ENCODE measurements around the gene IL19.
A peak's percentile ranks its signal among the peaks of the same experiment; 100 is the strongest.
"Not testable (repeated sequence)": the region's sequence is repeated elsewhere in the genome, so short reads cannot be mapped to it uniquely, and the experiment has no call there.

IL19 gene

DNA sequence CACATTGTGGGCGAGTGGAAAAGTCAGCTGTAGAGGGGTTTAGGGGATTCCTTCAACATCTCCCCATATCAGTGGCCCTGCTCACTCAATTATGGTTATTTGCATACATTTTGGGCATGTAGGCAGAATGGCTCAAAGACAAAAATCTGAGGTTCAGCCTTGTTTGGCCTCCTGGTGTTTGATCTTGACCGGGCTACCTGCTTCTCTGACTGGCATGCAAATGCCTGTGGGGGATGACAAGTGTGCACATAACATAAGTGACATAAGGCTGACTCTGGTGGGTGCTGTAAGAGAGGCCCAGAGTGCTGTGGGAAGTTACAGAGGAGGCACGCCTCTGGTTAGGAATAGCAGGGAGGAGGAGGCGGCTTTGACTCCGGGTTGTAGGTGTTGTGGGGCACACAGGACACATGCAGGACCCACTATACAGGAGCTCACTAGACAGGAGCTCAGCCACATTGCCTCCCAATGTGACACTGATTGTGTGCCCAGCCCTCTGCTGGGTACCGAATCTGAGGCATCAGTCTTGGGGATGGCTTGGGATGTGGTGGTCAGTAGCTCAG is 29.4 kb upstream of the IL19 start:
- DNase-seq: no peak

DNA sequence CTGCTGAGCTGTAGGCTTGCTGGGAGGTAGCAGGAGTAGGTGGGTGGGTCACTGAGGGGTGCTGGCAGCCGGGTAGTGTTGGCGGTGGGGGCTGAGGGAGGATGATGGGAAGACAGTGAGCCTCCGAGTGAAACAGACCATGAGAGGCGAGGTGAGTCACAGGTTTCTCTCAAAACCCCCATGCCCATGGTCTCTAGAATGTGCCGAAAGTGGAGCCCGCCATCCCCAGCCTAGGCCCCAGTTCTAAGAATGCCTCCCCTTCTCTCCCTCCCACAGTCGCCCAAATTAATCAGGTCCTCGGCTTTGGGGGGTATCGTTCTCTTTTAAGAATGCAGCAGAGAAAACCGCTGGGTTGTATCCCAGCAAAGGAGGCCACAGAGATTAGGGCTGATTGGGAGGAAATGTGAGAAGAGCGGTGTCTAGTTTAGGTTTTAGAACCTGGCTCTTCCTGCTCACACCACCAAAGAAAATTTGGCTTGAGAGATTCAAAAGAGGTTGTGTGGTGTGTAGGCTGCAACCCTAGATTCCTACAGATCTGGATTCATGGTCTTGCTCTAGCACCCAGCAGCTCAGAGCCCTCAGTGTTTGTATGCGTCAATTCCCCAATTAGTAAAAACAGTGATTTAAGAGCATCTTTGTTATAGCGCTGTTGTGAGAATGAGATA is 27.7 kb upstream of the IL19 start:
- DNase-seq: no peak

DNA sequence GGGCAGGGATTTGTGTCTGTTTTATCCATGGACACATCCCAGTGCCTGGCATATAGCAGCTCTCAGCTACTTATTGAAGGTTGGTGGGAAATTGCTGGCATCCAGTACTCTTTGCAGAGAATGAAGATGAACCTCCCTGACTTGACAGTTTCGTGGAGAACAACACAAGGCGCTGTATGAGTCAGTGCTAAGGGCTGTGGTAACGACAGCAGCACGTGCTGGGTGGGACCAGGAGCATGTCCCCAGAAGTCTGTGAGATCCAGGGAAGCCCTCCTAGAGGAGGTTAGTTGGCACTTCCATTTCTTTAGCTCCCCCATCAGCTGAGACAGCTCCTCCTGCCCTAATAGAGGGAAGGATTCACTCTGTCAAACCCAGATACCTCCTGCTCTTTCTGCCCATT is 25.9 kb upstream of the IL19 start:
- peak; percentile 43 for DNase-seq

DNA sequence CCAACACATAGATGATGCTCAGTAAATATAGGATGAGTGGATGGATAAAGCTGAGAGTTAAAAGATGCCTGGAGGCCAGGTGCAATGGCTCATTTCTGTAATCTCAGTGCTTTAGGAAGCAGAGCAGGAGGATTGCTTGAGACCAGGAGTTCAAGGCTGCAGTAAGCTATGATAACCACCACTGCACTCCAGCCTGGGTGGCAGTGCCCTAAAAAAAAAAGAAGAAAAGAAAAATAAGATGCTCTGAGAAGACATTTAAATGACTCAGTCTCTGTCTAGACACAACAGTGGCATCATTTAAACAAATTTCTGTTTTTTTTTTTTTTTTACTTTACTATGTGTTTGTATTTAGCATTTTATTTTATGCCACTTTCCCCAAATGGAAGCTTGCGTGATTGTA is 25.3 kb upstream of the IL19 start:
- DNase-seq: peak; percentile 30

DNA sequence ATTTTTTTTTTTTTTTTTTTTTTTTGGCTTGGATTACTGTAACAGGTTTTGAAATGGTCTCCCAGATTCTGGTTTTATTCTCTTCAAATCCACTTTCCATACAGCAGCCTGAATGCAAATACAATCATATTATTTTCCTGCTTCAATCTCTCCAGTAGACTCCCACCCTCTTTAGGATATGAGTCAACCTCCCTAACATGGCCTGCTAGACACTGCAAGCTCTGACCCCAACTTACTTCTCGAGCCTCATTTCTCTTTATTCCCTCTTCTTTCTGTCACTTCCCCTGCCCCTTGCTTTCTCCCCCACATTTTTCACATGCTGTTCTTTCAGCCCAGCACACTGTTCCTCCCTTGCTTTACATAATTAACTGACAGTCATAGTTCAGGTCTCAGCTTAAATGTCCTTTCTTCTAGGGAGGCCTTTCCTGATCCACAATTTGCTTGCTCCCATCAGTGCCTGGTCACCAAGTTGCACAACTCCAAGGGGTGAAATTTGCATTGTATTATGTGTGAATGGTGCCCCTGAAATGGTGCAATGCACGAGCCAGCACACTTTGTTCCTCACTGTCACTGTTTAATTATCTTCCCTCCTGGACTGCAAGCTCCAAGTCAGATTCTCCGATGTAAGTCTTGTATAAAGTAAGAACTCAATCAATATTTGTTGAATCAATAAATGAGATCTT is 22.1 kb upstream of the IL19 start:
- no peak for DNase-seq

DNA sequence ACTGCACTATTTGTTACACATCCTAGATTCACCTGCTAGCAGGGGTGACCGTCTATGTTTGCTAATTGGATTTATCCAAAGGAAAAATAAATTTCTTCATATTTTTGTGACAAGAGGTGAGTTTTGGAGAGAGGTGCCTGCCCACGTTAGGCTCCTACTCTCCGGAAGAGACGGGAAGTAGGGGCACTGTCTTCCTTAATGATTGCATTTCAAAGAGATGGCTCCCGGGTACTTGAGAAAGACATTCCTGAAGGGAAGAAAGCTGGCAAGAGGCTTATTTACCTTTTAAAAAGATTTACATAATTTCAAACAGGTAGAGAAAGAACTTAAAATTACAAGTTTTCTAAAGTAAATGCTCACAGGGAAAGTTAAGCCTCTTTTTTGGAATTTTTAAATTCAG is 18.7 kb upstream of the IL19 start:
- DNase-seq: no peak

DNA sequence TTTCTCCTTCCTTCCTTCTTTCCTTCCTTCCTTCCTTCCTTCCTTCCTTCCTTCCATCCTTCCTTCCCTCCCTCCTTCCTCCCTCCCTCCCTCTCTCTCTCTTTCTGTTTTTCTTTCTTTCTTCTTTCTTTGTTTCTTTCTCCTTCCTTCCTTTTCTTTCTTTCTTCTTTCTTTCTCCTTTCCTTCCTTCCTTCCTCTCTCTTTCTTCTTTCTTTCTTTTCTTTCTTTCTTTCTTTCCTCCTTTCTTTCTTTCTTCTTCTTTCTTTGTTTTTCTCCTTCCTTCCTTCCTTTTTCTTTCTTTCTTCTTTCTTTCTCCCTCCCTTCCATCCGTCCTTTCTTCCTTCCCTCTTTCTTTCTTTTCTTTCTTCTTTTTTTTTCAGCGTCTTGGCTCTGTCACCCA is 18.1 kb upstream of the IL19 start:
- no peak for DNase-seq

DNA sequence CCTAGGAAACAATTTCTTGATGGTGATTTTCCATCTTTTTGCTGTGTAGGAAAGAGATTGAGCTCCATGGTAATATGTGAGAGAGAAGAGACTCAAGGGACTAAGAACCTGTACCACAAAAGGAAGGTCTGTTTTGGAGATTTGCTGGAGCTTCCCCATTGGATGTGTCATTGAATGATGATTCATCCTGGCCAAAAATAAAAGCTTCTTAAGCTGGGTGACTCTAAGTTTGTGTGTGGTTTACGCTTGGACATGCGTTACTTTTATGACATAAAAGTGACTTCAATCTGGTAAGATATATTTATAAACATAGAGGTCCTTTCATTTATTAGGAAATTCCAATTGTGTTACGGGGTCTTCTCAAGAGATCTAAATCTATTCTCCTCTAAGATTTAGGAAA is 17.4 kb upstream of the IL19 start:
- DNase-seq: peak; percentile 47

DNA sequence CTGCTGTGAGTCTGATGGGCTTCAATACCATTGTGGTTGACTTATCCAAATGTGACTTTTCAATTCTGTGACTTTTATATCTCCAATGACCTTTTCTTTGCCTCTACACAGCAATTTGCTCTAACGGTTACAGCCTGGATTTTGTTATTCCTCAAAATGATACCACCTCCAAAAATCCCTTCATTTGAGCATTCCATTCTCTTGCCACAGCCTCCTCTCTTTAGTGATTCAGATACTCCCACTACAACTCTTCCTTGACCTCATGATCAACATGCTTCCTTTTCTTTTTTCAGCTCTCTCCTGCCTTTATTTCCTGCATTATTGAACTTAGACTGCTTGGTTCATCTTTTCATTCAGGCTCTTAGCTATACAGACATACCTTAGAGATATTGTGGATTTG is 16.6 kb upstream of the IL19 start:
- peak; percentile 39 for DNase-seq

DNA sequence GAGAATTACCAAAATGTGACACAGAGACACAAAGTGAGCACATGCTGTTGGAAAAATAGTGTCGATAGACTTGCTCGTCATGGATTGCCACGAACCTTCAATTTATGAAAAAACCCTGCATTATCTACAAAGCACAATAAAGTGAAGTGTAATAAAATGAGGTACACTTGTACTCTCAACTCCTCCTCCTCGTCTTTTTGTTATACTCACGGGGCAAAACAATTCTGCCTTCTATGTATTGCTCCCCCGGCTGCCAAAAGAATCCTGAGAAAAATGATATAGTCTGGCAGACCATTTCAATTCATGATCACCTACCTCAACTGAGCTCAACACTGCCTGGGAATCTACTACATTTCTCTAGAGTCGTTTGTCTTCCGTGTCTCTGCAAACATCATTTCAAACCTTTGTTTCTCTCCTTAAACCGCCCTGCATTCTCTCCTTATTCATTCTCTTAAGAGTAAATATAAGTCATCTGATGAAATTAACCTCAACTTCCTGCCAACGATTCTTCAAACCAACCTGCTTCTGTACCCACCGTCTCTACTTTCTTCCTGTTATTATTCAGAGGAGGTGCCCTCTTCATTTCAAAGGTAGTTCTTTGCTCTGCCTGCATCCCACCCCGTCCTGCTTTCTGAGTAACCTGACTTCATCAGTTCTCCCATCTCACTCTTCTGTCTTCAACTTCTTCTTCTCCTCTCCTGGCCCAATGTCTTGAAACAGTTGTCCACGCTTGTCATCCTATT is 12.9 kb upstream of the IL19 start:
- no peak for DNase-seq

DNA sequence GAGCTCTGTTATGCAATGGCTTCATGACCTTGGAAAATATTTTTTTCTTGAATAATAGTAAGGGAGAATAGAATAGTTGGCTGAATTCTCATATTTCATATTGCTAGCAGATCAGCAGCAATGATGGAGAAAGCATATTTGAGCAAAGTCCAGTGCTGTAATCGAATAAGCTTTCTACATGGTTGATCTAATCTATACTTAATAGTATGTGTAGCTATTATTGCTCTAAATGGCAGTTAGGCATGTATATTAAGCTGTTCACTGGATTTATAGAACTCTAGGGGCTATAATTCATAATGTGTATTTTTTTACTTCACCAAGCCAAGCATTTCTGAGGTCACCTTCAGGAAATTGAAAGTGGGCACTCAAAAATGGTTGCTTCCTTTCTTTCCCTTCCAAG is 10.0 kb upstream of the IL19 start:
- no peak for DNase-seq

DNA sequence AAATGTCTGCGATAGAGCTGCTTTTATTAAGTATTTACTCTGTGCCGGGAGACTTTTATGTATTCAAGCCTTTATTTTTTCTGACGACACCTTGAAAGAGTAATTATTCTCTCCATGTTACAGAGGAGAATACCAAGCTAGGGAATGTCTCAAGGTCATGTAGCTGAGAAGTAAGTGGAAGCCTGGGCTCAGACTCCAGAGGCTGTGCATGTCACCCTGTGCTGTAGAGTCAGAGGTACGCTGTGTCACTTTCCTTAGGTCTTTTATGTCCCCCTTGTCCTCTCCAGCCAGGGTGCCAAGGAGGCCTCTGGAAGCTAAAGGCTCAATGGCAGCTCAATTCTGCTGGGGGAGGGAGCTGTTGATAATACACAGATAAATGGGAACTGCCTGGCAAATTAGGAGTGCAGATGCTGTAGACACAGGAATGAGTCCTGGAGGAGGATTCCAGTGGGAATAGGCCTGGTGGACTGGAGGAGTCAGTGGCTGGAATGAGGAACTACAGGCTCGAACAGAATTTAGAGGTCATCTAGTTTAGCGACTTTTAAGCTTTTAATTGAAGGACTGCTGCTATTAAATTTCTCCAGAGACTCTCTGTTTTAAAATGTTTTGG is 9.3 kb upstream of the IL19 start:
- no peak for DNase-seq

DNA sequence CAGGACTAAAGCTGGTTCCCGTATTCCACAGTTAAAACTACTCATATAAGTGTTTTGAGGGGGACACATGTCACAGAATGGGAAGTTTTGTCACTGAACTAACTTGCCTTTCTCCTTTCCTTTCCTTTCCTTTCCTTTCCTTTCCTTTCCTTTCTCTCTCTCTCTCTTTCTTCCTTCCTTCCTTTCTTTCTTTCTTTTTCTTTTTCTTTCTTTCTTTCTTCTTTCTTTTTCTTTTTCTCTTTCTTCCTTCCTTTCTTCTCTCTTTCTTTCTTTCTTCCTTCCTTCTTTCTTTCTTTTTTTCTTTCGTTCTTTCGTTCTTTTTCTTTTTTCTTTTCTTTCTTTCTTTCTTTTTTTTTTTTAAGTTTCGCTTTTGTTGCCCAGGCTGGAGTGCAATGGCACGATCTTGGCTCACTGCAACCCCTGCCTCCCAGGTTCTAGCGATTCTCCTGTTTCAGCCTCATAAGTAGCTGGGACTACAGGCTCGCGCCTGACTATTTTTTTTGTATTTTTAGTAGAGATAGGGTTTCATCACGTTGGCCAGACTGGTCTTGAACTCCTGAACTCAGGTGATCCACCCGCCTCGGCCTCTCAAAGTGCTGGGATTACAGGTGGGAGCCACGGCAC is 7.7 kb upstream of the IL19 start:
- not testable (repeated sequence) for DNase-seq

DNA sequence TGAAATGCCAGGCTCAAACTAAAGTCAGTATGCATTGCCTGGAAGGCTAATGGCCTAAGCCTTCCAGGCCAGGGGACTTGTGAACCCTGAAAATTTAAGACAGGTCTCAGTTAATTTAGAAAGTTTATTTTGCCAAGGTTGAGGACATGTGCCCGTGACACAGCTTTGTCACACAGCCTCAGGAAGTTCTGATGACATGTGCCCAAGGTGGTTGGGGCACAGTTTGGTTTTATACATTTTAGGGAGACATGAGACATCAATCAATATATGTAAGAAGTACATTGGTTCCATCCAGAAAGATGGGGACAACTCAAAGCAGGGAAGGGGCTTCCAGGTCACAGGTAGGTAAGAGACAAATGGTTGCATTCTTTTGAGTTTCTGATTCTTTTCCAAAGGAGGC is 4.8 kb upstream of the IL19 start:
- not testable (repeated sequence) for DNase-seq

DNA sequence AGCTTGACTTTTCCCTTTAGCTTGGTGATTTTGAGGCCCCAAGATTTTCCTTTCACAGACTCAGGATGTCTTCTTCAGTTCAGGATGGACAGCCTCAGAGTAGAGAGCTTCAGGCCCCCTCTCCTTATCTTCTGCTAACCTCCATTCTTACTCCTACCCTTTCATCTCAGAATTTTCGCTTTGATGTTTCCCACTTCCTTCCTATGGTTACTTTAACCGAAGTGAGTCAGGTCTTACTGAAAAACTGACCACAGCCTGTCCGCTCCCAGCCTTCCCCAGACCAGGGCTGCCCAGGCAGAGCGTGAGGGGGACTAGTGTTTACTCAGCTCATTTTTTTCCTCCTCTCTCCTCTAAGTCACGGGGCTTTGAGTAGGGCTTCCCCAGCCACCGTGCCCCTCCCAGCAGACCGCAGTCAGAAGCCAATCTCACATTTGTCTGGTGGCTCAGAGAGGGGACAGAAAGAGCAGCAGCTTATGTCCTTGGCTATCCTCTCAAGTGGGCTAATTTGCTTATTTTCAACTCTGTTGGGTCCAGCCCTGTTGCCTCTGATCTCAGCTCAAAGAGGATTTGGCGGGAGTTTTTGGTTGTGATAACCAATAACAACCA is 4.2 kb upstream of the IL19 start:
- DNase-seq: peak; percentile 41

DNA sequence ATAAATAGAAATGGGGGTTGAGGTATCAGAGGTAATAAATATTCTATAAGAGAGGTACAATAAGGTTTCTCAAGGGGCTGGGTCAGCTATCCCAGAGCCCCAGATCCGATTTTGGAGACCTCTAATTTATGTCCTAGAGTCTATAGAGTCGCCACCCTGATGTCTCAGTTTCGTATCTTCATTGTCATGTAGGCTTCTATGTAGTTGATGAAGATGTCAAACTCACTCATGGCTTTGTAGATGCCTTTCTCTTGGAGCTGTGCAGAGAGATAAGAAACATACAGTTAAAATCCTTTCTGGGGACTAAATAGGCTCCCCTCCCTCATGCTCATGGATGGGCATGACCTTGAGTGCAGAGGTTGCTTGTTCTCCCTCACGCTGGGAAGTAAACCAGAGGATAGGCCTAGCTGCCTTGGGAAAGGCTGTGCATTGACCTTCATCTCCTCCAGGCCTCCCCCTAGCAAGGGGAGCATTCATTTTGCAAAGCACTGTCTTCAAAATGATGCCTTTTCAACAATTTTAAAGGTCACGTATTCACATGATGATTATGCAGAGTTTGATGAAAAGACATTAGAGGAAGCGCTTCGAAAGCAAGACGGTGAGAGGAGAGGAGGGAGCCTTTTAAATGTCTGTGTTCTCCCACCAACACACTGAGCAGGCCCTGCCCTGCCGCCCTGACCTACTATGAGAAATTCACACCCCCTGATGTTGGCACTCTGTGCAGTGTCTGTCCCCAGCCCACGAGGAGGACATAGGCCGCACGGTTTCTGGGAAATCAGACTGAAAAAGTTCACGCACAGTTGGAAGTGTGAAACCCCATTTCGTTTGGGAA is 1.9 kb upstream of the IL19 start:
- no peak for DNase-seq

DNA sequence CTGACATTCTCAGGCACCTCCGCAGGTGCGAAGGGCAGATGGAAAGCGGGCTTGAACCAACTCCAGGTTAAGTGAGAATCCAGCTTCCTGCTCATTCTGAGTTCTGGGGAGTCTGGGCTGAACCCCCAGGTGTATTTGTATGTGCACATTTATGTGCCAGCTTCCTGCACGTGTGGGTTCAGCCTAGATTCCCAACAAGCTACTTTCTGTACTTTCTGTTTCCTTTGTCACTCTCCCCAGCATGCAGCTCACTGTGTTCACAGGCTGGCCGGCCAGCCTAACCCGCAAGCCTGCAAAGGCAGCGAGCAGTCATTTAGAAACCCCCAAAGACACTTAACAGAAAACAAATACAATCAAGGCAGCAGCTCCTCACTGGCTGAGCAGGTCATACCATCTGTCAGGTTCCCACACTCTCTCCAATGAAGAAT is 1.3 kb upstream of the IL19 start:
- DNase-seq: no peak

DNA sequence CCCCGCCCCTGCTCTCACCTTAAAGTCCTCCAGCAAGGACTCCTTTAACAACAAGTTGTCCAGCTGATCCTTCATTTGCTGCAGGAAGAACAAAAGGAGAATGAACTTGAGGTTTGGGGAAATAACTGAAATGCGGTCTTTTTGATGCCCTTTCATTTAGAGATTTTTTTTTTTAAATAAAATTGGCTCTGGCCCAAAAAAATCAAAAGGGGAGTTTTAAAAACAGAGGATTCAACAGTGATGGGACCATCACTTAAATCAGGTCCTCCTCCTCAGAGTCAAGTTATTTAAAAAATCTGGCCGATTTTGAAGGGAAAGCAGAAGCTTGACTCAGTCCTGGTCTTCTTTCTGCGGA is 742 bp downstream of the IL19 start:
- DNase-seq: no peak

DNA sequence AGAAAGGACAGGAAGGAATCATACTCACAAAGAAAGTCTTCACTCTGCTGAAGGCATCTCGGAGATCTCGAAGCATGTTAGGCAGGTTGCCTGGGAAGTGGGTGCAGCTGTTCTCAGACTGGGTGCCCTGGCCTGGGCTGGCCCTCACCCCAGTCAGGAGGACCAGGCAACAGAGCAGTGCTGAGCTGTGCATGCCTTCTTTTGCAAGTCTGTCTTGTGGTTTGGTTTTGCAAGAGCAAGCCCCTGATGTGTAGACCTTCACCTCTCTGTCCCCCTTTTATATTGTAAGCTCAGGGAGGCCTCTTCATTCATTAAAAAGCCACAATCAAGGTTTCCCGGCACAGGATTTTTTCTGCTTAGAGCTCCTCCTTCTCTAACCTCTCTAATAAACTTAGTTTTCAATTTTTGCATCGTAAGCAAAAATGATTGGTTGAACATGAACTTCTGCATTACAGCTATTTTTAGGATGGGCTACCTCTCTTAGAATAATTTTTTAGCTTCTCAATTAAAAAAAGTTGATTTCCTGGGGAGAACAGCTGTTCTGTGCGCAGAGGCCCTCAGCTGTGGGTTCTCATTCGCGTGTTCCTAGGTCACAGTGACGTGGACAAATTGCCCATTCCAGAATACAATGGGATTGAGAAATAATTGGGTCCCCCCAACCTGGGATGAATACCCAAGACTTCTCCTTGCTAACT is 1.8 kb downstream of the IL19 start, which contains the start of gene IL10:
IL10 (minus strand) TSS at position 252 of the 695 bp plus-strand sequence; CDS start at position 193, 59 bp downstream.
- DNase-seq: no peak

DNA sequence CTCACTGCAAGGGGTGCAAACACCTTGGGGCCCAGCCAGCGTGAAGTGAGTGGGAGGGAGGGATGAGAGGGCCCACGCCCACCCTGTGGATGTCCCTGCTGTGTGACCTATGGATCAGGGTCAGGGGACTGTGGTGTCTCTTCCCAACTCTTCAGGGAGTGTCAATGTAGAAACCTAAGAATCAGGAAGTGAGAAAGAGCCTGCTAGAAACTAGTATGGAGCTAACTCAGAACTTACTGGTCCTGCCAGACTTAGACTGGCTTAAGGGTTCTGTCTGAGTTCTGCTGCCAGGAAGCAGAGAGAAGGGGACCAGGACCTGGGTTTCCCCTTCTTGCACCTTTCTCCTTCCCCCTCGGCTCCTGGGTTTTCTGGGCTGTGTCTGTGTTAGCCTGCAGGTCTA is 3.5 kb downstream of the IL19 start:
- no peak for DNase-seq

DNA sequence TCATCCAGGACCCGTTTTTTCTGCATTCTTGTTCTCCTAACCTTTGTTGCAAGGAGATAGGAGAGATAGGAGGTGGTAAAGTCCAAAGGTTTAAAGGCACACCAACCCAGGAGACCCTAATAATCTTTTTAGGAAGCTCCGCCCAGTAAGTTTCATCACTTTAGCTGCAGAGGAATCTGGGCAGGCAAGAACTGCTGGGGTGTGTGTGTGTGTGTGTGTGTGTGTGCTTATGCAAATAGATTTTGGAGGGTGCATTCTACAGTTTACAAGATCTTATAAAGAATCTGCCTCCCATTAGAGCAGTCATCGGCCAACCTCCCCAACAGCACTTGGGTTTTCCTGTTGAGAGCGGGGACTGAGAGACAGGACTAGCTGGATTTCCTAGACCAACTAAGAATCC is 5.7 kb downstream of the IL19 start:
- DNase-seq: no peak
